ENCODE data around the gene SPDYA.

GRCh38 chr2:28880193-28880592 lies 69.6 kb downstream of the SPDYA start:
- TF ChIP-seq CTCF (IDR thresholded peaks at IDR 0.05) (no peak), POLR2A (IDR thresholded peaks at IDR 0.05) (no peak)
